HL-60/S4 treated with phorbol 12-myristate 13-acetate at 8.2 ng/mL for 4 days and 3 days (cell line): ENCODE measurements around the gene OR5AS1.
"Not testable (repeated sequence)": the region's sequence is repeated elsewhere in the genome, so short reads cannot be mapped to it uniquely, and the experiment has no call there.

Source experiments
- in situ Hi-C: fragments of 300-500 bp; cut with MboI; formaldehyde crosslinking; loops from 2 replicates; pipeline ENCODE4 v1.15.0; 2022; ENCODE audit warnings: low sequenced_read_pairs

Gene OR5AS1

GRCh38 chr11:56027354-56027753 lies at the start of gene OR5AS1:
TSS of gene OR5AS1 (plus strand) at chr11:56027654. CDS start at chr11:56030419, 2,765 bp downstream.
- in situ Hi-C loops, result no loop called here

GRCh38 chr11:55994525-55994924 lies 32.9 kb upstream of the OR5AS1 start, which contains the start of gene OR5F1:
TSS of gene OR5F1 (minus strand) at chr11:55994625. CDS start at chr11:55994625, 0 bp downstream.
- in situ Hi-C loops, result no loop called here

GRCh38 chr11:56010716-56011115 lies 16.7 kb upstream of the OR5AS1 start:
- in situ Hi-C loops, result no loop called here

- in situ Hi-C loops, result no loop called here
Observed at GRCh38 chr11:56013805-56014204, 13.6 kb upstream of the OR5AS1 start.

GRCh38 chr11:56045538-56045937 lies 18.1 kb downstream of the OR5AS1 start:
- in situ Hi-C loops, result no loop called here

GRCh38 chr11:56048480-56048879 lies 21.0 kb downstream of the OR5AS1 start:
- in situ Hi-C loops, result no loop called here

- in situ Hi-C loops, result no loop called here
Observed at GRCh38 chr11:56049487-56049886, 22.0 kb downstream of the OR5AS1 start.

- in situ Hi-C loops, result not testable (repeated sequence)
Observed at GRCh38 chr11:56056366-56056765, 28.9 kb downstream of the OR5AS1 start.

- in situ Hi-C loops, result not testable (repeated sequence)
Observed at GRCh38 chr11:56057661-56058237, 30.3 kb downstream of the OR5AS1 start.

GRCh38 chr11:56058260-56058780 lies 30.9 kb downstream of the OR5AS1 start:
- in situ Hi-C loops, result not testable (repeated sequence)

GRCh38 chr11:56066980-56067379 lies 39.5 kb downstream of the OR5AS1 start:
- in situ Hi-C loops, result no loop called here
